Measurements from ENCODE around the gene FBP2.
"Not testable (repeated sequence)": the region's sequence is repeated elsewhere in the genome, so short reads cannot be mapped to it uniquely, and the experiment has no call there.

FBP2 gene

GRCh38 chr9:94557376-94557775 lies 36.2 kb downstream of the FBP2 start:
- no peak for DNase-seq

- DNase-seq: peak; percentile 93
Observed at GRCh38 chr9:94554439-94555331, 38.9 kb downstream of the FBP2 start, which contains the start of gene PCAT7. TSS of gene PCAT7 (plus strand) at chr9:94555083.

GRCh38 chr9:94554078-94554438 lies 39.6 kb downstream of the FBP2 start:
- DNase-seq: no peak

GRCh38 chr9:94553029-94553938 lies 40.3 kb downstream of the FBP2 start:
- DNase-seq: peak; percentile 85

- no peak for DNase-seq
Observed at GRCh38 chr9:94545940-94546339, 47.7 kb downstream of the FBP2 start.

- DNase-seq: not testable (repeated sequence)
Observed at GRCh38 chr9:94544335-94544734, 49.3 kb downstream of the FBP2 start.

- DNase-seq: no peak
Observed at GRCh38 chr9:94538908-94539307, 54.7 kb downstream of the FBP2 start.

GRCh38 chr9:94534901-94535300 lies 58.7 kb downstream of the FBP2 start:
- no peak for DNase-seq

- DNase-seq: no peak
Observed at GRCh38 chr9:94533601-94534000, 60.0 kb downstream of the FBP2 start.

- DNase-seq: peak; percentile 33
Observed at GRCh38 chr9:94533155-94533554, 60.5 kb downstream of the FBP2 start.

- DNase-seq: no peak
Observed at GRCh38 chr9:94528886-94529285, 64.7 kb downstream of the FBP2 start.

- no peak for DNase-seq
Observed at GRCh38 chr9:94526951-94527350, 66.7 kb downstream of the FBP2 start.

- DNase-seq: no peak
Observed at GRCh38 chr9:94526271-94526670, 67.4 kb downstream of the FBP2 start.

GRCh38 chr9:94525396-94526035 lies 68.1 kb downstream of the FBP2 start:
- DNase-seq: no peak

- no peak for DNase-seq
Observed at GRCh38 chr9:94517254-94517653, 76.4 kb downstream of the FBP2 start.

- no peak for DNase-seq
Observed at GRCh38 chr9:94514722-94515121, 78.9 kb downstream of the FBP2 start.

GRCh38 chr9:94511955-94512265 lies 81.7 kb downstream of the FBP2 start:
- no peak for DNase-seq

- DNase-seq: peak; percentile 6
Observed at GRCh38 chr9:94511134-94511954, 82.3 kb downstream of the FBP2 start.
